ENCODE measurements around the gene DCUN1D3. TPM values are rescaled to one million over a fixed set of nuclear protein-coding genes. Genes with fewer than 3 reads are reported as not detected.

The DCUN1D3 gene
- total RNA-seq, 1 experiment from 2014 or later = 16.1 TPM

GRCh38 chr16:20844054-20844453 lies 56.1 kb downstream of the DCUN1D3 start:
- no peaks in the 10 kb centered on the region for H3K23me2 ChIP-seq (ENCODE audit: insufficient read length, low read depth, low read length, poor library complexity, severe bottlenecking)
- no peaks in the 10 kb centered on the region for H3K79me2 ChIP-seq (ENCODE audit: insufficient read depth, low read length)
- no peak overlapping the region for H3K27ac ChIP-seq (ENCODE audit: insufficient read length, low read depth, low read length)
- no peaks in the 10 kb centered on the region for H3K4me1 ChIP-seq (ENCODE audit: insufficient read depth, low read length)
- no peak overlapping the region for H3K4me3 Mint-ChIP-seq
- no peak overlapping the region for H4K5ac ChIP-seq (ENCODE audit: insufficient read length, low read depth, low read length)
- H3K9me3 ChIP-seq (ENCODE audit: control insufficient read depth, low read depth, low read length) = no peaks in the 10 kb centered on the region
- H3K27me3 Mint-ChIP-seq (ENCODE audit: low read depth) = no peaks in the 10 kb centered on the region
- H3K4me1 Mint-ChIP-seq = no peaks in the 10 kb centered on the region
- peaks cover 6 to 41% (median 23%) of the 10 kb centered on the region in 3 experiments for H3K36me3 Mint-ChIP-seq (ENCODE audit: insufficient read depth in 1 of 3, low read depth in 3 of 3)
- no peaks in the 10 kb centered on the region for H3K27me3 ChIP-seq (ENCODE audit: insufficient read depth, low read length)
- H2BK20ac ChIP-seq (ENCODE audit: low read depth, low read length, poor library complexity, severe bottlenecking) = no peak overlapping the region
- DNase-seq = no peak
- no peak overlapping the region for H3K9ac ChIP-seq (ENCODE audit: extremely low read depth, insufficient read length, low read length)
- no peaks in the 10 kb centered on the region for H4K20me1 ChIP-seq (ENCODE audit: control insufficient read depth, insufficient read depth, insufficient read length)
- no peak overlapping the region for H3K4ac ChIP-seq (ENCODE audit: low read depth, low read length)
- no peak overlapping the region for H3K14ac ChIP-seq (ENCODE audit: insufficient read depth, low read length)
- no peak overlapping the region for H3K4me2 ChIP-seq (ENCODE audit: insufficient read depth, insufficient read length, low read length)
- no peak overlapping the region for H3K23ac ChIP-seq (ENCODE audit: insufficient read length, low read depth, low read length)
- H3K18ac ChIP-seq (ENCODE audit: insufficient read length, low read depth, low read length) = no peak overlapping the region
- no peaks in the 10 kb centered on the region for H3K79me1 ChIP-seq (ENCODE audit: insufficient read depth, low read depth, low read length, poor library complexity, severe bottlenecking)
- no peak overlapping the region for H2BK120ac ChIP-seq (ENCODE audit: low read depth, low read length, poor library complexity, severe bottlenecking)
- no peak overlapping the region for H2AK5ac ChIP-seq (ENCODE audit: insufficient read length, low read length)
- no peak overlapping the region for H3T11ph ChIP-seq (ENCODE audit: low read length)
- no peak overlapping the region for H2BK15ac ChIP-seq (ENCODE audit: low read depth, low read length)
- H2BK12ac ChIP-seq (ENCODE audit: insufficient read length, low read depth, low read length) = no peak overlapping the region
- no peak overlapping the region for H4K91ac ChIP-seq (ENCODE audit: insufficient read length, low read depth, low read length)
- no peaks in the 10 kb centered on the region for H3K9me3 Mint-ChIP-seq
- no peak overlapping the region for H2AFZ ChIP-seq (ENCODE audit: low read length)
- no peak for TF ChIP-seq CTCF (conservative IDR thresholded peaks at IDR 0.05)
- no CpG with 5 or more reads among the region's 2 CpGs for WGBS (ENCODE audit: extremely low coverage, insufficient read length, low lambda C conversion rate)
- H3K27ac Mint-ChIP-seq = no peak overlapping the region
- H4K8ac ChIP-seq (replicated peaks; ENCODE audit: insufficient read length, low read depth, low read length) = no peak overlapping the region
- no peak overlapping the region for H3K56ac ChIP-seq (ENCODE audit: insufficient read length, low read depth, low read length)
- no peak overlapping the region for H2BK5ac ChIP-seq (ENCODE audit: insufficient read length, low read length)
